C4-2B (cell line): Measurements from ENCODE around the gene PTGIR.

Experiments used
- H3K27ac ChIP-seq: fragments of 450-650 bp; 2 replicates; pipeline ENCODE4 v1.5.1; 2017
- CTCF ChIP-seq: fragments of 450-650 bp; conservative IDR thresholded peaks from 2 replicates; pipeline ENCODE4 v1.5.1; 2017; ENCODE audit warnings: mild to moderate bottlenecking
- ZFX ChIP-seq: fragments of 450-650 bp; IDR thresholded peaks from 2 replicates; pipeline ENCODE4 v1.6.1; 2017

PTGIR gene

DNA sequence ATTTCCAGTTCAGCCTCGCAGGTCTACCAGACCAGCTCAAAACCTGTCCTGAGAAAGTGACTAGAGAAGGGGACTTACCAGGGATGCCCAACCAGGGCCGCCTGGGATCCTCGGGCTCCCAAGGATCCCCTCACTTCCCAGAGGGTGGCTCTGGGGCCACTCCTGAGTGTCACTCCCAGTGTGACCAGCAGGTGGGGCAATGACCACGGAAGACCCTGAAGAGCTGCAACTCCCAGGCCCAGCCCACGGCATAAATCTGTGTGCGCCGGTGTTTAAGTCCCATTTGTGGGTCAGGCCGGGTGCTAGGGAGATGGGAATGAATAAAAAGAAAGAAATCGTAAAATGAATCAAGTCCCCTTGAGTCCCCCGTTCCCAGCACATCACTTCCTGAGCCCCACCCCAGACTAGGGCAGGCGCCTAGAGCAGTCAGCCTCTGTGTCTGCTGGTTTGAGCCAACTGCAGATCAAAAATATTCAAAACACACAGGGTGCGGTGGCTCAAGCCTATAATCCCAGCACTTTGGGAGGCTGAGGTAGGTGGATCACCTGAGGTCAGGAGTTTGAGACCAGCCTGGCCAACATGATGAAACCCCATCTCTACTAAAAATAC, 10.7 kb downstream of the PTGIR start:
- H3K27ac ChIP-seq: no peak overlapping the region
- TF ChIP-seq CTCF (peak; percentile 78), ZFX (no peak)

GRCh38 chr19:46613525-46613924, 11.4 kb downstream of the PTGIR start:
- TF ChIP-seq ZFX (no peak), CTCF (no peak)
- H3K27ac ChIP-seq: no peak overlapping the region

- TF ChIP-seq ZFX (no peak), CTCF (no peak)
- no peak overlapping the region for H3K27ac ChIP-seq
Observed at GRCh38 chr19:46611776-46612175, 13.1 kb downstream of the PTGIR start.

GRCh38 chr19:46610851-46611770, 13.8 kb downstream of the PTGIR start:
- no peak for TF ChIP-seq CTCF
- TF ChIP-seq ZFX: no peak
- H3K27ac ChIP-seq: no peak overlapping the region

GRCh38 chr19:46610413-46610775, 14.5 kb downstream of the PTGIR start:
- H3K27ac ChIP-seq: no peak overlapping the region
- TF ChIP-seq CTCF (no peak), ZFX (no peak)

DNA sequence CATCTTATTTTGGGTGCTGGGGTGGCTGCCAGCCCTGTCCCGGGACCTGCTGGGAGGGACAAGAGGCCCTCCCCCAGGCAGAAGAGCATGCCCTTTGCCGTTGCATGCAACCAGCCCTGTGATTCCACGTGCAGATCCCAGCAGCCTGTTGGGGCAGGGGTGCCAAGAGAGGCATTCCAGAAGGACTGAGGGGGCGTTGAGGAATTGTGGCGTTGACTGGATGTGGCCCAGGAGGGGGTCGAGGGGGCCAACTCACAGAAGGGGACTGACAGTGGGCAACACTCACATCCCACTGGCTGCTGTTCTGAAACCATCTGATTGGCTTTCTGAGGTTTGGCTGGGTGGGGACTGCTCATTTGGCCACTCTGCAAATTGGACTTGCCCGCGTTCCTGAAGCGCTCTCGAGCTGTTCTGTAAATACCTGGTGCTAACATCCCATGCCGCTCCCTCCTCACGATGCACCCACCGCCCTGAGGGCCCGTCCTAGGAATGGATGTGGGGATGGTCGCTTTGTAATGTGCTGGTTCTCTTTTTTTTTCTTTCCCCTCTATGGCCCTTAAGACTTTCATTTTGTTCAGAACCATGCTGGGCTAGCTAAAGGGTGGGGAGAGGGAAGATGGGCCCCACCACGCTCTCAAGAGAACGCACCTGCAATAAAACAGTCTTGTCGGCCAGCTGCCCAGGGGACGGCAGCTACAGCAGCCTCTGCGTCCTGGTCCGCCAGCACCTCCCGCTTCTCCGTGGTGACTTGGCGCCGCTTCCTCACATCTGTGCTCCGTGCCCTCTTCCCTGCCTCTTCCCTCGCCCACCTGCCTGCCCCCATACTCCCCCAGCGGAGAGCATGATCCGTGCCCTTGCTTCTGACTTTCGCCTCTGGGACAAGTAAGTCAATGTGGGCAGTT, 15.1 kb downstream of the PTGIR start:
- TF ChIP-seq CTCF (no peak), ZFX (no peak)

More for the DNA sequence above, 15.1 kb downstream of the PTGIR start:
- H3K27ac ChIP-seq: no peak overlapping the region
